MCF 10A (cell line): ENCODE measurements around the gene TBCD. TPM values are rescaled to one million over a fixed set of nuclear protein-coding genes. Genes with fewer than 3 reads are reported as not detected.

Experiments
- BruUV-seq: library from RNA; stranded (reverse); fragments of 400-500 nt; replicated peaks from 2 replicates; lab custom pipeline; 2021; lab: Mats Ljungman, UMichigan
- CTCF ChIA-PET: fragments of 300-600 bp; sonication (Branson Sonifier 250); formaldehyde crosslinking; extraction: SDS; loops from one replicate; lab custom pipeline; 2021; ENCODE audit warnings: antibody characterized with exemption, inconsistent platforms; lab: Yijun Ruan, JAX
- POLR2A ChIA-PET: fragments of 300-600, 350-650 bp; sonication (Branson Sonifier 250); formaldehyde crosslinking; extraction: SDS; loops from one replicate; lab custom pipeline; 2020; ENCODE audit warnings: antibody characterized with exemption, inconsistent platforms; lab: Yijun Ruan, JAX
- DNase-seq: peaks from one replicate; pipeline ENCODE4 v3.0.0-alpha.2; 2018; ENCODE audit not compliant: unreplicated experiment
- H3K27ac Mint-ChIP-seq: one replicate; pipeline ENCODE4 v1.8.0; 2022; ENCODE audit warnings: mild to moderate bottlenecking, low read depth, mixed read lengths; ENCODE audit not compliant: unreplicated experiment
- H3K27me3 Mint-ChIP-seq: one replicate; pipeline ENCODE4 v1.8.0; 2022; ENCODE audit warnings: mixed read lengths; ENCODE audit not compliant: insufficient read depth, unreplicated experiment
- H3K36me3 Mint-ChIP-seq: one replicate; pipeline ENCODE4 v1.8.0; 2022; ENCODE audit warnings: mild to moderate bottlenecking, moderate library complexity, mixed read lengths; ENCODE audit not compliant: insufficient read depth, unreplicated experiment
- H3K4me1 Mint-ChIP-seq: one replicate; pipeline ENCODE4 v1.8.0; 2022; ENCODE audit warnings: mixed read lengths; ENCODE audit not compliant: insufficient read depth, unreplicated experiment
- H3K4me3 Mint-ChIP-seq: one replicate; pipeline ENCODE4 v1.8.0; 2022; ENCODE audit warnings: mild to moderate bottlenecking, moderate library complexity, mixed read lengths; ENCODE audit not compliant: unreplicated experiment
- H3K9me3 Mint-ChIP-seq: one replicate; pipeline ENCODE4 v1.8.0; 2022; ENCODE audit warnings: mixed read lengths; ENCODE audit not compliant: unreplicated experiment
- CTCF ChIP-seq: fragments of 200-600 bp; IDR thresholded peaks from one replicate; pipeline ENCODE4 v1.8.0; 2022; ENCODE audit warnings: antibody characterized with exemption, mild to moderate bottlenecking; ENCODE audit not compliant: unreplicated experiment
- intact Hi-C: fragments of 100-400 bp; cut with micrococcal nuclease; formaldehyde crosslinking; loops from 2 replicates; pipeline ENCODE4 v1.14.1; 2022
- total RNA-seq: library from RNA; stranded (reverse); gene quantifications from 2 replicates; pipeline ENCODE4 v1.2.3, GENCODE V29; 2022

TBCD gene
- total RNA-seq, 1 experiment from 2014 or later = 76.2 TPM

DNA sequence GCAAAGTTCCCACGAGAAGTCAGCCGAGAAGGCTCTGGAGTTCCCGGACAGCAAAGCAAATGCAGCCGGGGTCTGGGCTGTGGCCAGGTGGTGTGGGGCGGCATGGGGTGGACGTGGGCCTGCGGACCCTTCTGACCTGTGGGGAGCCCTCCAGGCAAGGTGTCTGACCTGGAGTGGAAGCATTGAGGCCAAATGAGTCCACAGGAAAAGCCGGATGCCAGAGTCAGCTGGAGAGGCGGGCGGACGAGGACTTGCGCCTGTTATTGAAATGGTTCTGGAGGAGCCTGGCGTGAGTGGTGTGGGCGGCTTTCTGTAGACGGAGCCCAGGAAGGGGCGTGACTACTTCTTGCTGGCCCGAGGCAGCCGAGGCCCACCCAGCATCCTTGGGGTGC is 138.5 kb downstream of the TBCD start:
- CTCF ChIA-PET = interaction anchor here (0.5 kb wide), 1 partner anchor 33 kb away, joined by 4 read pairs; no protein-coding TSS in a partner anchor
- intact Hi-C loops = no loop called here
- peaks cover 4% of the 10 kb centered on the region for H3K4me1 Mint-ChIP-seq
- no peak for DNase-seq
- no TSS peak for BruUV-seq
- H3K36me3 Mint-ChIP-seq = peaks cover 21% of the 10 kb centered on the region
- no peak overlapping the region for H3K27ac Mint-ChIP-seq
- no peaks in the 10 kb centered on the region for H3K27me3 Mint-ChIP-seq
- no peak for TF ChIP-seq CTCF
- no peaks in the 10 kb centered on the region for H3K9me3 Mint-ChIP-seq
- POLR2A ChIA-PET = interaction anchor here (1.4 kb wide), 1 partner anchor 15 kb away, joined by 3 read pairs; no protein-coding TSS in a partner anchor
- no peak overlapping the region for H3K4me3 Mint-ChIP-seq

DNA sequence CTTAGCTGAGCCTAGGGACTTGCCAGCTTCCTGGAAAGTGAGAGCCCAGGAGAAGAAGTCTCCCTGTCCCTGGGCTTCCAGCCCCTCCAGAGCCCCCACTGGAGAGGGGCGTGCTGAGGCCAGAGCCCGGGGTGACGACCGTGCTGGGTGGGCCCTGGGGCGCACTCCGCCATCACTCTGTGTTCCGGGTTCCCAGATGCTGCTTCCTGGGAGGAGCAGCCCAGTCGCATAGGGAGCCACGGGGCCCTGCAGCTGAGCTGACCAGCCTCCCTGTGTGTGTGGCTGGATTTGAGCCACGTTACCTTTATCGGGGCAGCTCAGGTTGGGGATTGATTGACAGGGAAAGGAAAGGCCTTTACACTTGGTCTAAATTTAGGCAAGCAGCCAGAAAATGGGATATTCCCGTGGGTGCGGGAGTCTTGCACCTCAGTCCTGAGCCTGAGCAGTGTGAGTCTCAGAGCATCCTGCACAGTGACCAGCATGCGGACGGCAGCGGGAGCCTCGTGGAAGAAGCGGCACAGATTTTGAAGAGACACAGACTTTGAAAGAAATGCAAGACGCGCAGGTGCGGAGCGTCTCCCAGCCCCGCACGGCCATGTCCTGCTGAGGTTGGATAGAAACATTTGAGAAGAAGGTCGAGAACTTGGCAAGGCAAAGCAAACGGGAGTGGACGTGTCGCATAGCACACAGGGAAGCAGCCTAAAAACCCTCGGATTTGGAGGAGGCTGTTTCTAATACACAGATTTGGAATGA is 139.2 kb downstream of the TBCD start:
- H3K27ac Mint-ChIP-seq = no peak overlapping the region
- ChIA-PET CTCF (interaction anchor here (0.5 kb wide), 1 partner anchor 7 kb away, joined by 3 read pairs; no protein-coding TSS in a partner anchor), POLR2A (interaction anchor here (1.4 kb wide), 1 partner anchor 15 kb away, joined by 3 read pairs; no protein-coding TSS in a partner anchor)
- H3K27me3 Mint-ChIP-seq = no peaks in the 10 kb centered on the region
- DNase-seq = no peak
- H3K9me3 Mint-ChIP-seq = no peaks in the 10 kb centered on the region
- intact Hi-C loops = no loop called here
- peaks cover under 1% of the 10 kb centered on the region for H3K4me1 Mint-ChIP-seq
- H3K4me3 Mint-ChIP-seq = no peak overlapping the region
- peaks cover 26% of the 10 kb centered on the region for H3K36me3 Mint-ChIP-seq
- TF ChIP-seq CTCF = no peak
- BruUV-seq = no TSS peak

DNA sequence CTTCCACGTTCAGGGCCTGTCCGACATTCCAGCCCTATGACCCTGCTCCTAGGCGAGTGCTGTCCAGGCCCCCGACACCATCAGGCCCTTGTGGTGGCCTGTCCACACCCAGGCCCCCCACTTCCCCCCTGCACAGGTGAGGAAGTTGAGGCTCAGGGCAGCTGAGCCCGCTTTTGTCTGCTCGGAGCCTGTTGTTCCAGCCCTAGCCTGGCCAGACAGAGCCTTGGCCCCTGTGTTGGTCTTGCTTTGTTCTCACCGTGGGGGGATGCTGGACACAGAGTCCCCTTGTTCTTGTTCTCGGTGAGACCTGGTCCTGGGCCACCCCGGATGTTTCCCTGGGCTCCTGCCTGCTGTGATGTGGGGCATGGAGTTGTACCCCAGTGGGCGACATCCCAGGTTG is 140.0 kb downstream of the TBCD start:
- Mint-ChIP-seq H3K27ac (no peak overlapping the region), H3K9me3 (no peaks in the 10 kb centered on the region), H3K4me3 (no peak overlapping the region), H3K36me3 (peaks cover 34% of the 10 kb centered on the region), H3K27me3 (no peaks in the 10 kb centered on the region), H3K4me1 (no peaks in the 10 kb centered on the region)
- POLR2A ChIA-PET = no interaction called here
- TF ChIP-seq CTCF = no peak
- CTCF ChIA-PET = no interaction called here
- BruUV-seq = no TSS peak
- intact Hi-C loops = no loop called here
- DNase-seq = no peak

DNA sequence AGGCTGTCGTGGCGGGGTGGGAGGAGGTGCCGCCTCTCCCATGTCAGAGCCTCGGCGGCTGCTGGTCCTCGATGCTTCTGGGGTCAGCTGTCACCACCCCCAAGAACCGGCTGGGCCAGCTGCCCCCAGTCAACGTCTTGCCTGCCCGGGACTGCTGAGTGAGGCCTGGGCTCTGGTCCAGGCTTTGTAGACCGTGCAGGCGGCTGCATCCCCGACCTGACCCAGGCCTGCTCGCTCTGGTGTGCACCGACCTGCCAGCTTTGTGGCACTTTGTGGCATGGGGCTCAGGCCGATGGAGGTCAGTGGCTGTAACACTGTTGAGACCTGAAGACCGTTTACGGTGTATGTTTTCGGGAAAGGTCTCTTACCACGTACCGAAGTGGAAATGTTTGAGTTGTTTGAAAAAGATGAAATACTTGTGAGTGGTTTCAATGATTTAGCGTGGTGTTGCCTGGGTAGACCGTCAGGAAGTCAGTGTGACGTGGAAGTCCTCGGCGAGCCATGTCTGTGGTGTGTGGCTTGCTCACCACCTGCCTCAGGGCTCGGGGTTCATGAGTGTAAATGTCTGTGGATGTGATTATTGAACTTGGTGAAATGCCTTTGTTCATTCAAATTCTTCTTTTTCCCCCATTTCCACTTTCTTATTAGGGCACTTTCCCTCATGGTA is 141.2 kb downstream of the TBCD start:
- CTCF ChIA-PET = interaction anchor here (0.6 to 0.7 kb wide), 2 partner anchors 17 to 44 kb away, joined by 3 to 4 read pairs; no protein-coding TSS in a partner anchor
- H3K27ac Mint-ChIP-seq = no peak overlapping the region

More for the DNA sequence above, 141.2 kb downstream of the TBCD start:
- BruUV-seq = no TSS peak
- H3K36me3 Mint-ChIP-seq = peaks cover 29% of the 10 kb centered on the region
- POLR2A ChIA-PET = interaction anchor here (0.6 kb wide), 1 partner anchor 10 kb away, joined by 3 read pairs; no protein-coding TSS in a partner anchor
- H3K9me3 Mint-ChIP-seq = no peaks in the 10 kb centered on the region
- TF ChIP-seq CTCF = no peak
- H3K4me1 Mint-ChIP-seq = no peaks in the 10 kb centered on the region
- no peak for DNase-seq
- intact Hi-C loops = no loop called here
- H3K4me3 Mint-ChIP-seq = no peak overlapping the region
- H3K27me3 Mint-ChIP-seq = no peaks in the 10 kb centered on the region
